Left kidney (tissue), 2 donors: ENCODE data around the gene SPATS2. TPM values are rescaled to one million over a fixed set of nuclear protein-coding genes. Genes with fewer than 3 reads are reported as not detected.
A peak's percentile ranks its signal among the peaks of the same experiment; 100 is the strongest.
"Not testable (repeated sequence)": the region's sequence is repeated elsewhere in the genome, so short reads cannot be mapped to it uniquely, and the experiment has no call there.

Experiments
- DNase-seq: peaks from one replicate; pipeline ENCODE4 v3.0.0-alpha.2; 2013
- polyA plus RNA-seq: library from polyadenylated mRNA; unstranded; fragments of 120-200 nt; gene quantifications from one replicate; pipeline ENCODE4 v1.2.1, GENCODE V29; 2013; ENCODE audit not compliant: insufficient read length

The SPATS2 gene
- polyA plus RNA-seq, 1 donor, result 60.5 TPM

DNA sequence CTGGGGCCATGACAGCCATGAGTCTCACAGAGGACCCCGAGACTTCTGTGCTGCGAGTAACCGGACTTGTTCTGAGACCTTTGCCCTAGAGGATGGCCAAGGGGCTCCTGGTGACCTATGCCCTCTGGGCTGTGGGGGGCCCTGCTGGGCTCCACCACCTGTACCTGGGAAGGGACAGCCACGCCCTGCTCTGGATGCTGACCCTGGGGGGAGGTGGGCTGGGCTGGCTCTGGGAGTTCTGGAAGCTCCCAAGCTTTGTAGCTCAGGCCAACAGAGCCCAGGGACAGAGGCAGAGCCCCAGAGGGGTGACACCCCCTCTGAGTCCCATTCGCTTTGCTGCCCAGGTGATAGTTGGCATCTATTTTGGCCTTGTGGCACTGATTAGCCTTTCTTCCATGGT, 18.5 kb upstream of the SPATS2 start:
- no peak for DNase-seq

DNA sequence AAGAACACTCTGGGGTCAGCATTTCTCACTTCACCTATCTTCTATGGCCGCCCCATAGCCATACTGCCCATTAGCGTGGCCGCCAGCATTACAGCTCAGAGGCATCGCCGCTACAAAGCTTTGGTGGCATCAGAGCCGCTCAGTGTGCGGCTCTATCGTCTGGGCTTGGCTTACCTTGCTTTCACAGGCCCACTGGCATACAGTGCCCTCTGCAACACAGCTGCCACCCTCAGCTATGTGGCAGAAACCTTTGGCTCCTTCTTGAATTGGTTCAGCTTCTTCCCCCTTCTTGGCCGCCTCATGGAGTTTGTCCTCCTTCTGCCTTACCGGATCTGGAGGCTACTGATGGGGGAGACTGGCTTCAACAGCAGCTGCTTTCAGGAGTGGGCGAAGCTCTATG, 18.0 kb upstream of the SPATS2 start:
- no peak for DNase-seq

DNA sequence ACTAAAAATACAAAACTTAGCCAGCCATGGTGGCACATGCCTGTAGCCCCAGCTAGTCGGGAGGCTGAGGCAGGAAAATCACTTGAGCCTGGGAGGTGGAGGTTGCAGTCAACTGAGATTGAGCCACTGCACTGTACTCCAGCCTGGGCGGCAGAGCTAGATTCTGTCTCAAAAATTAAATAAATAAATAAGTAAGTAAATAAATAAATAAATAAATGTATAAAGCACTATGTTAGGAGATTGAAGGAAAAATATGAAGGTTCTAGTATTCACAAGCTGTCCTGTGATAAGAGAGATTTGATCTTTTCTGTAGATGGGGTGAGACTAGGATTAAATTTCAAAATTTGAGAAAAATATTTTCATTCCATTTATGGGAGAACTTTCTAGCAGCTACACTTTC, 14.9 kb upstream of the SPATS2 start:
- no peak for DNase-seq

DNA sequence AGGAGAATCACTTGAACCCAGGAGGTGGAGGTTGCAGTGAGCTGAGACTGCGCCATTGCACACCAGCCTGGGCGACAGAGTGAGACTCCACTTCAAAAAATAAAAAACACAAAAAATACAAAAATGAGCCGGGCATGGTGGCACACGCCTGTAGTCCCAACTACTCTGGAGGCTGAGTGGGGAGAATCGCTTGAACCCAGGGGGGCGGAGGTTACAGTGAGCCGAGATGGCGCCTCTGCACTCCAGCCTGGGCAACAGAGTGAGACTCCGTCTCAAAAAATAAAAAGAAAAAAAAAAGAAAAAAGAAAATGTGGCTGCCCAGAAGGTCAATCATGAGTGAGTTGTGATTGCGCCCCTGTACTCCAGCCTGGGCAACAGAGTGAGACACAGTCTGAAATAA, 11.3 kb upstream of the SPATS2 start:
- no peak for DNase-seq

- DNase-seq, result no peak
Observed at GRCh38 chr12:49357103-49357678, 10.1 kb upstream of the SPATS2 start.

GRCh38 chr12:49358483-49359141, 8.7 kb upstream of the SPATS2 start:
- DNase-seq, result peak; percentile 82

DNA sequence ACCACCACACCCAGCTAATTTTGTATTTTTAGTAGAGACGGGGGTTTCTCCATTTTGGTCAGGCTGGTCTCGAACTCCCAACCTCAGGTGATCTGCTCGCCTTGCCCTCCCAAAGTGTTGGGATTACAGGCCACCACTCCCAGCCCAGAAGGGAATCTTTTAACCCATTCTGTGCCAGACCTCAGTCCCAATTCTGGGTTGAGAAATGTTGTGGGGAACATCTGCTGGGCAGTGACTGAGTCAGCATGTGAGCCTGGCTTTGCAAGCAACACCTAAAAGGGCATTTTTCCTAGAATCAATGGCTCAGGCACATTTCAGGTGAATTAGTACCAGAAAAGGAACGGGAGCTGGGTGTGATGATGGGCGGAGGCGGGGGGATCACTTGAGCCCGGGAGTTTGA, 7.6 kb upstream of the SPATS2 start:
- no peak for DNase-seq

DNA sequence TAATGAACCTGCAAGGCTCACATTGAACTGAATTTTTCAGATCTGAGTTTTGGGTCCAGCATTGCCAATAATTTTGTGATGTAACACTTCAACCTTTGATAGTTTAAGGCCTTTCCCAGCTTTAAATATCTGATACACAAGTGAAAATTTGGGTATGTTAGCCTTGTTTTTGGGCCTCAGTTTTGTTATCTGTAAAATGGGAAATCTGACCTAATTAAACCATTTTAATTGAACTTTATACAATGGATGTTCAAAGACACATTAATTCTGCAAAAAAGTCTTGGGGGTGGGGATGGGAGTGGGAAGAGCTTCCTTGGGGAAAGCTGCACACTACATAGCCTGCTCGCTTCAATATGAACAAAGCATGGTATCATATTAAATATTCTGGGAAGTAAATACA, 5.2 kb upstream of the SPATS2 start:
- DNase-seq, result no peak

DNA sequence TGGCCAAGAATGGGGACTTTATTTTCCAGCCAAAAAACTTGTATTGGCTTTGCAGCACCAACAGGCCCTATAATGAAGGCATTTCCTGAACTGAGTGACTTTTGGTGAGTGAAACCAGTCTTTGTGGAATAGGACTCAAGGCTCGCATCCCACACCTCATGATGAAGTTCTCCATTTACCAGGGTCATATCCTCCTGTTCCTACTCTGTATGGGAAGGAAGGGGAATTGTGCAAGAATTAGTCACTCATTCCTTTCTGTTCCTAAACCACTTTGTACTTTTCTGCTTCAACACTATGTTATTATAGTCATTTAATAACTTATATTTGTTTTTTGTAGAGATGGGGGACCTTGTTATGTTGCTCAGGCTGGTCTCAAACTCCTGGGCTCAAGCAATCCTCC, 2.3 kb upstream of the SPATS2 start:
- no peak for DNase-seq

- DNase-seq, result no peak
Observed at GRCh38 chr12:49365542-49365941, 1.7 kb upstream of the SPATS2 start.

DNA sequence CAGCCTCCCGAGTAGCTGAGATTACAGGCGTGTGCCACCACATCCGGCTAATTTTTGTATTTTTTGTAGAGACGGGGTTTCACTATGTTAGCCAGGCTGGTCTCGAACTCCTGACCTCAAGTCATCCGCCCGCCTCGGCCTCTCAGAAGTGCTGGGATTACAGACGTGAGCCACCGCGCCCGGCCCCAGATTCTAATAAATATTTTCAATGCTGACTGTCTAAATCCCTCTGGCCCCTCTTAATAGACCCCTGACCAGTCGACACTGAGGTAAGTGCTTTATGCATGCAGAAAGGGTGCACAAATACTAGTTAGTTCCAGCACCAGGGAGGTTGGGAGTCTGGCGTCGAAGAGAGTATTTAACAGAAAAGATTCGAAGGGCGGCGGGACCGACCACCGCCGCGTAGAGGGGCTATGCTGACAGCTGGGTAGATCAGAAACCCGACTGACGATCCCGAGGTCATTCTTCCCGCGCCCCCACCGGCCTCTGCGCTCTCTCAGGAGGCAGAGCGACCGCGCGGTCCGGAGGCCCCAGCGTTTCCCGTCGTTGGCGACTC, 1.1 kb upstream of the SPATS2 start:
- no peak for DNase-seq

DNA sequence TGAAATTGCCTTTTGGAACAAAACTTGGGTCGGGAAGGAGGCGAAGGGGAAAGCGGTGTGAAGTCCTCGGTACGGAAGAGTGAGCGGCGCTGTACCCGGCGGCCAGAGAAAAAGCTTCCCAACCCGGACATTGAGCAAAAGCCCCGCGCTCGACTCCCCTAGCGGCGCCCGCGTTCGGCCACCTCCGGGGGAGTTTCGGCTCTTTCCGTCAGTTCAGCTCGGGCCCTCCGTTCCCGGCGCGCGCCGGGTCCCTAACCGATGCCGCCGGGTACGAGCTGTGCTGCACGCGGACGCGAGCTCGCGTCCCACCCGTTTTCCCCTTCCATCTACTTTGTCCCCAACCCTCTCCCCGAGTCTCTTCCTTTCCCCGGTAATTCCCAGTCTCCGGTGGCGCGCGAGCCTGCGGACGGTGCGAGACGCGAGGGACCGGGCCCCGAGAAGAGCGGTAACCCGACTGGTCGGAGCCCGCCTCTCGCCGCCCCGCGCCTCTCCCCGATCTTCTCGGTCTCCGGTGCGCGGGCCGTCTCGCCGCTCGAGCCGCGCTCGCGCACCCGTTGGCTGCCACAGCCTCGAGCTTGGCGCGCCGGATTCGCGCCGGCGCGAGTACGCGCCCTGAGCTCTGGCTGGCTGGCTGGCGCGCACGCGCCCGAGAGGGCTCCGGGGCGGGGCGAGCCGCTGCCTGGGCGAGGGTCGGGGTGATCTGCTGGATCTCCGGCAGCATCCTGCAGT, 446 bp upstream of the SPATS2 start:
- peak; percentile 95 for DNase-seq

GRCh38 chr12:49368240-49368600, 958 bp downstream of the SPATS2 start:
- no peak for DNase-seq

GRCh38 chr12:49369411-49370145, 2.3 kb downstream of the SPATS2 start:
- DNase-seq, result no peak

DNA sequence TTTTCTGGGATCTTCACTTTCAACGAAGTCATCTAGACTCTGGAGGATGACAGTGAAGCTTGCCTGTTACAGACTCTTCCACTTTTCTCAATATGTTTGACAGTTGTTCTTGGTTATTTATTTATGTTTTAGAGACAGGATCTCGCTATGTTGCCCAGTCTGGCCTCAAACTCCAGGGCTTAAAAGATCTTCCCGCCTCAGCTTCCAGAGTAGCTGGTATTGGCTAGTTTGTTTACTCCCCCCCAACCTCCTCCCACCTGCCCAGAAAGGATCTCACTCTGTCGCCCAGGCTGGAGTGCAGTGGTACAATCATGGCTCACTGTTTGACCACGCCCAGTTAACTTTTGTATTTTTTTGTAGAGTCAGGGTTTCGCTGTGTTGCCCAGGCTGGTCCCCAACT, 3.3 kb downstream of the SPATS2 start:
- DNase-seq, result no peak

GRCh38 chr12:49375406-49375805, 8.1 kb downstream of the SPATS2 start:
- no peak for DNase-seq

DNA sequence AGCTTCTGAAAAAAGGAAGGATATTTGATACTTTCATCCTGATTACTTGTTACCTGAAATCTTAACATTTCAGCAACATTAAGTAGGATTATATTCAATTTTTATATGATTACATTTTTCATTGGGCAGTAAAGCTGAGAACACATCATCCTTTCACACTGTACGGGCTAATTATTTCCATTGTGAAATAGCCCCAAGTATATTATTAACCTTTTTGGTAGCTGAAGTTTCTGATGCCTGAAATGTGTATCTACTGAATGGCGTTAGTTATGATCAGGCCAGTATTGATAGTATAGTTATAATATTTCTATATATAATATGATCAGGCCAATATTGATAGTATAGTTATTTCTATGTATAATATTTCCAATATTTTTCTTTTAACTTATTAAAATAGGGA, 10.1 kb downstream of the SPATS2 start:
- no peak for DNase-seq

GRCh38 chr12:49380184-49380583, 12.9 kb downstream of the SPATS2 start:
- DNase-seq, result not testable (repeated sequence)

DNA sequence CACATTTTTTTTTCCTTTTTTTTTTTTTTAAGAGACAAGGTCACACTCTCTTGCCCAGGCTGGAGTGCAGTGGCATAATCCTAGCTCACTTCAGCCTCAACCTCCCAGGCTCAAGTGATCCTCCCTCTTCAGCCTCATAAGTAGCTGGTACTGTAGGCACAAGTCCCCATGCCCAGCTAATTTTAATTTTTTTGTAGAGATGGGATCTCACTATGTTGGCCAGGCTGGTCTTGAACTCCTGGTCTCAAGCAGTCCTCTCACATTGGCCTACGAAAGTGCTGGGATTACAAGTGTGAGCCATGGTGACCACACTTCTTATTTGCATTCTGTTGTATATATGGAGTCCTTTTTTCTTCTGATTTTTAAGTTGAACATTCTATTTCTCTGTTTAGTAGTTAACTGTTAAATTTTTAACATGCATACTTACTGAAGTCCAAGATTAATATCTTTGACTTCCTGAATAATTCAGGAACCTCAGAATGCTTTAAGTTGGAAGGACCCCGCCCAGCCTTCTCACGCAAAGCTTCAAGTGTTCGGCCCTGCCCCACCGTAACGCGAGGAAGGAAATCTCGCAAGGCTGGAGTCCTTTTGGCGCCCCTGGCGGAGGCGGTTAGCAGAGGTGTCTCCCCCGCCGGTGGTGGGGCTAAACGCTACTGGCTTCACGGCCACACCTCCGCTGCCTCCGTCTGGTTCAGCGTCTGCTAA, 21.6 kb downstream of the SPATS2 start:
- no peak for DNase-seq

- no peak for DNase-seq
Observed at GRCh38 chr12:49389387-49389703, 22.1 kb downstream of the SPATS2 start.

GRCh38 chr12:49397000-49397399, 29.7 kb downstream of the SPATS2 start:
- DNase-seq, result no peak

- DNase-seq, result no peak
Observed at GRCh38 chr12:49400304-49400703, 33.0 kb downstream of the SPATS2 start.
